22Rv1 (cell line): ENCODE data around the gene VARS2.
"Not testable (repeated sequence)": the region's sequence is repeated elsewhere in the genome, so short reads cannot be mapped to it uniquely, and the experiment has no call there.

Experiments
- H3K27ac ChIP-seq: fragments of 450-650 bp; 2 replicates; pipeline ENCODE4 v1.5.1; 2017
- CTCF ChIP-seq: fragments of 450-650 bp; IDR thresholded peaks from 2 replicates; pipeline ENCODE4 v1.5.1; 2017; ENCODE audit warnings: mild to moderate bottlenecking
- ZFX ChIP-seq: fragments of 450-650 bp; IDR thresholded peaks from 2 replicates; pipeline ENCODE4 v1.6.1; 2017; ENCODE audit warnings: antibody characterized with exemption, borderline replicate concordance

VARS2 gene

GRCh38 chr6:30917041-30917440 lies 3.0 kb downstream of the VARS2 start:
- TF ChIP-seq ZFX (no peak), CTCF (no peak)
- H3K27ac ChIP-seq = no peak overlapping the region

GRCh38 chr6:30917487-30917886 lies 3.4 kb downstream of the VARS2 start:
- no peak overlapping the region for H3K27ac ChIP-seq
- no peak for TF ChIP-seq ZFX
- TF ChIP-seq CTCF = no peak

GRCh38 chr6:30918670-30919069 lies 4.6 kb downstream of the VARS2 start:
- no peak overlapping the region for H3K27ac ChIP-seq
- TF ChIP-seq ZFX (no peak), CTCF (no peak)

- no peak for TF ChIP-seq CTCF
- TF ChIP-seq ZFX = no peak
These were observed 8.4 kb downstream of the VARS2 start for GRCh38 chr6:30922447-30922852.

GRCh38 chr6:30924040-30924627 lies 10.1 kb downstream of the VARS2 start:
- not testable (repeated sequence) for H3K27ac ChIP-seq

More at GRCh38 chr6:30922447-30922852, 8.4 kb downstream of the VARS2 start:
- no peak overlapping the region for H3K27ac ChIP-seq

GRCh38 chr6:30926644-30927043 lies 12.6 kb downstream of the VARS2 start:
- TF ChIP-seq CTCF (no peak), ZFX (no peak)
- no peak overlapping the region for H3K27ac ChIP-seq

- not testable (repeated sequence) for H3K27ac ChIP-seq
These were observed 13.0 kb downstream of the VARS2 start for GRCh38 chr6:30927080-30927479.

- no peak for TF ChIP-seq CTCF
- no peak for TF ChIP-seq ZFX
These were observed 14.6 kb downstream of the VARS2 start for GRCh38 chr6:30928677-30929076.

More at GRCh38 chr6:30928677-30929076, 14.6 kb downstream of the VARS2 start:
- H3K27ac ChIP-seq = no peak overlapping the region
